Activated effector memory CD4-positive, alpha-beta T cell treated with anti-CD3 and anti-CD28 coated beads, Interleukin-2, amount 50 U/mL, for 16 hours (primary cell): Measurements from ENCODE around the gene ARHGEF3.
A peak's percentile ranks its signal among the peaks of the same experiment; 100 is the strongest.

Experiments
- DNase-seq: peaks from one replicate; pipeline ENCODE4 v3.0.0-alpha.2; 2020

ARHGEF3 gene

GRCh38 chr3:56822501-56822900 lies 20.8 kb upstream of the ARHGEF3 start:
- no peak for DNase-seq

GRCh38 chr3:56819016-56819809 lies 17.5 kb upstream of the ARHGEF3 start:
- no peak for DNase-seq

- no peak for DNase-seq
Observed at GRCh38 chr3:56818156-56818985, 16.6 kb upstream of the ARHGEF3 start.

DNA sequence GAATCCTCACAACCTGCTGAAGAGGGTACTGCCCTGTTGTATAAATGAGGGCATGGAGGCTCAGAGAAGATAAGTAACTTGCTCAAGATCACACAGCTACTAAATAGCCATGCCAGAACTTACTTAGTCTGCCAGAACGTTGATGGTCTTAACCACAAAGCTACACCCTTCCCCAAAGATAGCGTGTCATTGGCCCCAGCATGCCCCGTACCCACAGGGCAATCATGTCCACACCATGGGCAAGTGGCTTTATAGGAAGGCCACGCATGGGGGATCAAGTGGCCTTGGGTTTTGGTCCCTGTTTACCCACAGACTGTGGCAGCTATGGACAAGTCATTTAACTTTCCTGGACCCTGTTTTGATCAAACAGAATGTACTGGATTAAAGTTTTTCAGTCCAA lies 15.9 kb upstream of the ARHGEF3 start:
- no peak for DNase-seq

- no peak for DNase-seq
Observed at GRCh38 chr3:56816061-56816460, 14.3 kb upstream of the ARHGEF3 start.

DNA sequence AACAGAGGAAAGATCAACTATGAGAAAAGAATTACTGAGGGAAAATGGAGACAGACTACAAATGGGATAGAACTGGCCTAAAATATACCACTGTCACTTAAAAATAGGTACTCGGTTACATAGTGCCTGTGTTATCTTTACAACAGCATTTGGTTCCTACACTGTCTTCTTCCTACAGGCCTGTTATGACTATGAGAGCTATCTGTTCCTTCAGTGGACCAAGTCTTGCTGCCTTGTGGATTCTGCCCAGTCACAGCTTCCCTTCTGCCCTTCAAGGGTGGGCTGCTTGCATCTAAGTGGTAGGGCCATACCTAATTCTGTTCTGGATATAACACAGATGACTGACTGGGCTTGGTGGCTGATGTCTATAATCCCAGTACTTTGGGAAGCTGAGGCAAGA lies 13.8 kb upstream of the ARHGEF3 start:
- no peak for DNase-seq

- no peak for DNase-seq
Observed at GRCh38 chr3:56813653-56813960, 11.9 kb upstream of the ARHGEF3 start.

- DNase-seq: no peak
Observed at GRCh38 chr3:56812754-56813652, 11.3 kb upstream of the ARHGEF3 start.

GRCh38 chr3:56811546-56812202 lies 9.9 kb upstream of the ARHGEF3 start:
- no peak for DNase-seq

DNA sequence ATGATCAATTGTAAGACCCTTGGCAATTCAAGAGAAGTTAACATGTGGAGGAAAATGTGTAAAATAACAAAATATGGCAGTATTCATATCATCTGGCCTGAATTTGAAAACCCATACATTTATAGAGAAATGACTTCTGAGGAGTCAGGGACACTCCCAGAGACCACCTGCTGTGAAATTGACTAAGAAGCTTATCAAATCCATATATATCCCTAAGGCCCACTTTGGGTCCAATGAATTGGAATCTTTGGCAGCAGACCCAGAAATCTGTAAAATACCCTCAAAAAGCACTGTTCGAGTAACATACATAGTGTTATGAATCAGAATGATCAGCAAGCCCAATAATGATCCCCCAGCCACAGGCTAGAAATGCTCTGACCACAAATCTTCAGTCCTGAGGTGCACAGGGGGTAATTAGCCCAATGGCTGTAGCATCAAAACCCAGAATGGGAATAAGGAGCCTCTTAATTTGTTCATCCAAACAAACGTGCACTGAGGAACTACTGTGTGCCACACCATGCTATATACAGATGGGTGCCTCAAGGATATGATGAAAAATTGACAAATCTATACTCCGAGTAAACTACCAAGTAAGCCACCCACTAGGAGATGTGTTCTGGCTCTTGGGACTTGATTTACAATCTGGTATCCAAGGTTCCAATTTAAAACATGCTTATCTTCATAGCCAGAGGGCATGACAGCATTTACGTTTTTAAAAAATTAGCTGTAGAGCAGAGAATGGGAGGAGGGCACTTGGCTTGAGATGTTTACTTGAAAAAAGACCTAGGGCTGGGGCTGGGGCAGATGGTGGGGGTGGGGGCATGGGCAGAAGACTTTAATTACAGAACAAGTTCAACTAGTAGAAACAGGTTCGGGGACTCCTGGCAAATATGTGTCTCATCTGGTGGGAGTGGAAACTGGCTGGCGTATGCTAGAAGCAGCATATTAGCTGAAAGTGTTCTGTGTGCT lies 9.1 kb upstream of the ARHGEF3 start:
- DNase-seq: no peak

- no peak for DNase-seq
Observed at GRCh38 chr3:56806407-56806806, 4.7 kb upstream of the ARHGEF3 start.

- DNase-seq: no peak
Observed at GRCh38 chr3:56802790-56803189, 1.0 kb upstream of the ARHGEF3 start.

- no peak for DNase-seq
Observed at GRCh38 chr3:56802378-56802745, 613 bp upstream of the ARHGEF3 start.

DNA sequence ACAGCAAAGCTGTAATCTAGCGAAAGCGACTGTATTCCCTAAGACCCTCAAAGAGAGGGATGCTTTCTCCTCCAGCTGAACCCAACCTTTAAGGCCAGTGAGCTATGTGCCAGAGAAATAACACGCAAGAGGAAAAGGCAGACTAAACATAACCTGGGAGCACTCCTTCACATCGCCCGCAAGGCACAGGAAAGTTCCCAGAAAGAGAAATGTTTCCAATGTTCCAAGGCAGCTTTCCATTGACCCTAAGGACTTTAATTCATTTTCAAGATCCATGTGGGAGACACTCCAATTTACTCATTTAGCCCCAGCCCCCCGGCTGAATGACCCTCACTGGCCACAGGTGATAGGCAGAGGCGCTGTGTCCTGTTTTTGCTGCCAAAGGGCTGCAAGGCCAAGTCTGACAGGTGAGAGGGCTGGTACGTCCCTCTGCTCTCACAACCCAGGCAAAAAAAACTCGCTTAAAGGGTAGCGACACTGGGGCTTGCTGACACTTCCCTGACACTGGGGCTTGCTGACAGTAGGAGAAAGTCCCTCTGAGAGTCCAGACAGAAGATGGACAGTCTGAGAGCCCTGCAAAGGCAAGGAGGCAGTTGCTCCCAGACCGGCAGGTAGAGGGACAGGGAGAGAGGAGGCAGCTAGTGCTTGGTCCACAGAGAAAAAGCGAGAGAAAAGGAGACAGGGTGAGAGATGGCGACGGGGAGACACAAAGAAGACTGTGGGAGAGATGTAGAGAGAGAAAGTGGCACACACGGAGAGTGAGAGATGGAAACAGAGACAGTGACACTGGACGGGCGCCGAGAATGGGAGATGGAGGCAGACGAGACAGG lies 702 bp downstream of the ARHGEF3 start:
- peak; percentile 74 for DNase-seq

DNA sequence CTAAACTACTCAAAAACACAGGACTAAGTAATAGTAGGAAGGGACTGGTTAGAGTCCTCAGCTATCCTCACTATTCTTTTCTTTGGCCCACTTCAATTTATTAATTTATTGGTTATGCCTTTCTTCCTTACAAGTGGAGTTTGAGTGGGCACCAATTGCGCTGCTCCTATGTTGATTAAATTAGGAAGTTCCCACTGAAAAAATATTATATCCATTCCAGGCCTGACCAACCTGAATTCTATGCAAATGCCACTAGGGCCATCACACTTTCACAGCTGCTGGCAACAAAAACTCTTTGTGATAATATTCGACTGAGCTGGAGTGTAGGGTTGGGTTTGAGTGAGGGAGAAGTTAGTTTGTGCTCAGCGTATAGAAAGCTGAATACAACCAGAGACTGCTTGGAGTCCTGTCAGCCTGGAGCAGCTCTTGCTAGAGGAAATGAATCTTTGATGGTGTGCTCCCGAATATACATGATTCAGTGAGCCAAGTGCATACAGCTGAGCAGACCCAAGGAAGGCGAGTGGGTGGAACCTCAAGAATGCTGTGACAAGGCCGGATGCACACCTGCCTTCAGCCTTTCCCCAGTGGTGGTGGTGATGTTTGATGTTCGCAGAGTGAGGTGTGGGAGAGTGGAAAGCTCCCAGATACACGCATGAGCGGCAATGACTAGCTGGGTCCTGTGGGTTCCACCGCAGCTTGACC lies 1.5 kb downstream of the ARHGEF3 start:
- peak; percentile 90 for DNase-seq

DNA sequence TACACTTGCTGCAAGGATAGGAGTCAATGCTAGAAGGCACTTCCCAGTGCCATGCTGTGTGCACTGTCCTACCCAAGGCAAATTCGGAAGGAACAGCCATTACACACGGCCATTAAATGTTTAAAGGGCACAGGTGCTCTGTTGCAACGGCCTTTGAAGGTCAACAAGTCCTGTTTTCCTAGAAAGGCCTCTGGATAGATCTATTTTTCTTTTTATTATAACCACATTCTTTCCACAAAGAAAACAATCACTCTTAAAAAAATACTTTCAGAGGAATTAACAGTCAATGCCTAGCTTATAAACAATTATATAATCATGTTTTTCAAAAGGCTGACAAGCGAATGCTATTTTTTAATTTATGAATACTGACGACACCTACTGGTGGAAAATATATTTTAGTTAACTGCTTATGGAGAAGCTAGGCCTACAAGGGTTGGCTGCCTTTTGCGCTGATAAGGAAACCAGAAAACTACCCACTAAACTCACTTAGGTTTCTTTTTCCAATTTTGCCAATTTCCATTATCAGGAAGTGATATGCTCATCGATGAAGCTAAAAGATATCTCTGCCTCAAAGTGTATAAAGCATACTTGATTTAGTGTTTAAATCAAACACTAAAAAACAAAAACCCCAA lies 2.4 kb downstream of the ARHGEF3 start:
- DNase-seq: no peak

- DNase-seq: no peak
Observed at GRCh38 chr3:56796996-56797395, 4.8 kb downstream of the ARHGEF3 start.

- no peak for DNase-seq
Observed at GRCh38 chr3:56796202-56796601, 5.5 kb downstream of the ARHGEF3 start.

DNA sequence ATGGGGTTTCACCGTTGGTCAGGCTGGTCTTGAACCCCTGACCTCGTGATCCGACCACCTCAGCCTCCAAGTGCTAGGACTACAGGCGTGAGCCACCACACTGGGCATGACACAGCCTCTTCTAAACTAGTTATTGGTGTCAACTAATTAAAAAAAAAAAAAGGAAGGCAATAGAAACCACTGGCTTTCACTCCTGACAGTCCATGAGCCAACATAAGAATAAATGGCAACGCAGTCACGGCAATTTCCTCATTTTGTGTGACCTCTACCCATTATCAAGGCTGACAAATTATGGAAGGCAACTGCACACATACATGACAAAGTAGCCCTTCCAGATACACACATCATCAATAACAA lies 5.9 kb downstream of the ARHGEF3 start:
- DNase-seq: no peak
